Endothelial cell of umbilical vein (primary cell): ENCODE results near the gene SMCP. TPM values are rescaled to one million over a fixed set of nuclear protein-coding genes. Genes with fewer than 3 reads are reported as not detected.

Source experiments
- BruUV-seq: library from RNA; stranded (reverse); fragments of 400-500 nt; replicated peaks from 2 replicates; lab custom pipeline; 2021; lab: Mats Ljungman, UMichigan
- CTCF ChIA-PET: fragments of 300-600, 350-600 bp; sonication (Branson Sonifier 250); formaldehyde crosslinking; loops from one replicate; lab custom pipeline; 2021; ENCODE audit warnings: antibody characterized with exemption, inconsistent platforms; lab: Charles Lee
- POLR2A ChIA-PET: fragments of 300-600, 350-600 bp; sonication (Branson Sonifier 250); formaldehyde crosslinking; loops from one replicate; lab custom pipeline; 2021; ENCODE audit warnings: antibody characterized with exemption, inconsistent platforms; lab: Charles Lee
- DNase-seq: peaks from one replicate; pipeline ENCODE4 v3.0.0-alpha.2; 2011; ENCODE audit warnings: low read depth, low spot score
- FAIRE-seq: peaks from 2 replicates; lab custom pipeline; 2011; peaks lifted over from hg19 to GRCh38; lab: Jason Lieb, UNC
- H2AFZ ChIP-seq: 2 replicates; pipeline ENCODE4 v1.6.0; 2012; ENCODE audit warnings: low read depth, low read length, control low read depth, inconsistent platforms
- H3K27ac ChIP-seq: 2 replicates; pipeline ENCODE4 v1.5.1; 2011; ENCODE audit warnings: low read depth, mild to moderate bottlenecking, control low read depth, low read length, moderate library complexity; ENCODE audit not compliant: insufficient read depth
- H3K27me3 ChIP-seq, 2 experiments: 2 replicates each; pipeline versions ENCODE4 v1.6.0 to v1.6.1; 2011; ENCODE audit warnings: low read length in 2 of 2, mixed read lengths in 1 of 2; ENCODE audit not compliant: control insufficient read depth in 2 of 2, insufficient read depth in 2 of 2
- H3K36me3 ChIP-seq, 2 experiments: 2 replicates in 1 of 2; 3 replicates in 1 of 2; pipeline ENCODE4 v1.5.1; 2011; ENCODE audit warnings: low read length in 2 of 2, mild to moderate bottlenecking in 1 of 2, moderate library complexity in 1 of 2; ENCODE audit not compliant: control insufficient read depth in 2 of 2, insufficient read depth in 2 of 2; ENCODE audit errors: extremely low read depth in 1 of 2
- H3K4me1 ChIP-seq: 3 replicates; pipeline ENCODE4 v1.5.1; 2011; ENCODE audit warnings: mild to moderate bottlenecking, low read length; ENCODE audit not compliant: control insufficient read depth, insufficient read depth; ENCODE audit errors: extremely low read depth
- H3K4me2 ChIP-seq: 2 replicates; pipeline ENCODE4 v1.6.1; 2011; ENCODE audit warnings: low read length, control low read depth, mixed read lengths; ENCODE audit not compliant: insufficient read depth
- H3K4me3 ChIP-seq, 3 experiments: fragments of 200-600 bp in 1 of 3; sonication (generic), shearing (Covaris generic) in 1 of 3; replicated peaks in 1 of 3; 2 replicates each; pipeline ENCODE4 v1.5.1; 2011 to 2016; ENCODE audit warnings: control low read depth in 3 of 3, low read length in 3 of 3, mild to moderate bottlenecking in 2 of 3, inconsistent platforms in 1 of 3, low read depth in 1 of 3, moderate library complexity in 1 of 3; ENCODE audit not compliant: insufficient read depth in 1 of 3
- H3K79me2 ChIP-seq: 2 replicates; pipeline ENCODE4 v1.6.0; 2012; ENCODE audit warnings: low read length, inconsistent platforms; ENCODE audit not compliant: control insufficient read depth, insufficient read depth
- H3K9ac ChIP-seq: replicated peaks from 2 replicates; pipeline ENCODE3; 2011; ENCODE audit warnings: low read length, control low read depth; ENCODE audit not compliant: insufficient read depth; ENCODE audit errors: extremely low read depth
- H3K9me1 ChIP-seq: replicated peaks from 3 replicates; pipeline ENCODE4 v1.6.0; 2011; ENCODE audit warnings: mild to moderate bottlenecking, low read length; ENCODE audit not compliant: control insufficient read depth, insufficient read depth; ENCODE audit errors: extremely low read depth
- H3K9me3 ChIP-seq: replicated peaks from 2 replicates; pipeline ENCODE4 v1.5.1; 2012; ENCODE audit warnings: low read length, inconsistent platforms; ENCODE audit not compliant: control insufficient read depth, insufficient read depth
- H4K20me1 ChIP-seq: replicated peaks from 2 replicates; pipeline ENCODE3; 2011; ENCODE audit warnings: mild to moderate bottlenecking, low read length; ENCODE audit not compliant: control insufficient read depth, insufficient read depth; ENCODE audit errors: extremely low read depth
- CTCF ChIP-seq, 2 donors: IDR thresholded peaks; 1 replicate in 1 of 2; 2 replicates in 1 of 2; pipeline ENCODE4 v1.5.1; 2011; ENCODE audit warnings: low read length in 2 of 2, mild to moderate bottlenecking in 2 of 2, moderate library complexity in 2 of 2, control low read depth in 1 of 2, inconsistent platforms in 1 of 2, low read depth in 1 of 2; ENCODE audit not compliant: insufficient read depth in 1 of 2; ENCODE audit errors: extremely low read depth in 1 of 2
- EZH2 ChIP-seq: IDR thresholded peaks from 2 replicates; pipeline ENCODE4 v1.6.1; 2012; ENCODE audit warnings: borderline replicate concordance, low read depth, mild to moderate bottlenecking, moderate library complexity, low read length, inconsistent platforms; ENCODE audit not compliant: severe bottlenecking
- FOS ChIP-seq: IDR thresholded peaks from 2 replicates; pipeline ENCODE4 v1.6.1; 2011; ENCODE audit warnings: mild to moderate bottlenecking, low read length, moderate library complexity, borderline replicate concordance; ENCODE audit not compliant: insufficient read depth
- GATA2 ChIP-seq: IDR thresholded peaks from 2 replicates; pipeline ENCODE4 v1.7.0; 2011; ENCODE audit warnings: low read depth, mild to moderate bottlenecking, moderate library complexity, mixed read lengths, low read length; ENCODE audit not compliant: insufficient read length, insufficient read depth
- JUN ChIP-seq: IDR thresholded peaks from 2 replicates; pipeline ENCODE4 v1.6.1; 2011; ENCODE audit warnings: borderline replicate concordance, low read depth; ENCODE audit not compliant: insufficient read length, insufficient read depth
- MAX ChIP-seq: IDR thresholded peaks from 2 replicates; pipeline ENCODE4 v1.6.1; 2011; ENCODE audit not compliant: insufficient read depth, insufficient read length
- MYC ChIP-seq: IDR thresholded peaks from one replicate; pipeline ENCODE4 v1.6.1; 2011; ENCODE audit warnings: mild to moderate bottlenecking, low read depth, low read length
- POLR2A ChIP-seq: IDR thresholded peaks from 2 replicates; pipeline ENCODE4 v1.6.1; 2012; ENCODE audit warnings: low read depth, mild to moderate bottlenecking, control low read depth, low read length
- POLR2AphosphoS5 ChIP-seq: IDR thresholded peaks from 2 replicates; pipeline ENCODE4 v1.6.1; 2012; ENCODE audit warnings: low read depth, mild to moderate bottlenecking, control low read depth, low read length, moderate library complexity; ENCODE audit not compliant: insufficient read depth
- dilution Hi-C: fragments of 300-500 bp; cut with MboI; formaldehyde crosslinking; loops from one replicate; pipeline ENCODE4 v1.15.0; 2019; ENCODE audit warnings: low sequenced_read_pairs; ENCODE audit not compliant: extremely low pct_ligation_motif_present
- intact Hi-C: fragments of 100-400 bp; cut with micrococcal nuclease; formaldehyde crosslinking; loops from one replicate; pipeline ENCODE4 v1.10.0; 2022
- polyA plus RNA-seq, 4 experiments: library from polyadenylated mRNA; depleted of rRNA in 3 of 4; stranded (reverse) in 3 of 4; unstranded in 1 of 4; fragments of >200 nt; gene quantifications; 2 replicates each; pipeline versions ENCODE4 v1.2.1 to v1.2.3, GENCODE V29; 2011 to 2012; ENCODE audit warnings: missing spikeins in 1 of 4
- total RNA-seq: library from RNA; stranded (reverse); gene quantifications from 2 replicates; pipeline ENCODE4 v1.2.3, GENCODE V29; 2021

SMCP gene
- total and polyA plus RNA-seq, 2 donors (not counting 3 experiments of a cell fraction or from before 2014, with no cell fraction given): not detected

GRCh38 chr1:152879559-152880198 lies 1.6 kb downstream of the SMCP start:
- intact Hi-C loops: no loop called here

More at GRCh38 chr1:152879559-152880198, 1.6 kb downstream of the SMCP start:
- Histone ChIP-seq H3K36me3 (no peaks in the 10 kb centered on the region), H2AFZ (no peak overlapping the region), H3K27ac (no peak overlapping the region), H4K20me1 (no peaks in the 10 kb centered on the region), H3K4me2 (no peak overlapping the region), H3K9me1 (no peaks in the 10 kb centered on the region), H3K4me1 (no peaks in the 10 kb centered on the region), H3K9ac (no peak overlapping the region), H3K9me3 (no peaks in the 10 kb centered on the region), H3K27me3 (no peaks in the 10 kb centered on the region), H3K4me3 (no peak overlapping the region), H3K79me2 (no peaks in the 10 kb centered on the region)
- dilution Hi-C loops: no loop called here
- TF ChIP-seq POLR2AphosphoS5 (no peak), CTCF (IDR thresholded peaks at IDR 0.05; ENCODE audit: extremely low read depth in 1 of 2, insufficient read depth in 1 of 2, low read depth in 1 of 2, low read length in 2 of 2) (no peak), GATA2 (no peak), MYC (no peak), JUN (no peak), FOS (no peak), POLR2A (no peak), MAX (no peak), EZH2 (no peak)
- BruUV-seq: no TSS peak
- FAIRE-seq (no peak), DNase-seq (no peak)
- CTCF ChIA-PET: no interaction called here
- POLR2A ChIA-PET: no interaction called here
